Measurements from ENCODE around the gene MCFD2. TPM values are rescaled to one million over a fixed set of nuclear protein-coding genes. Genes with fewer than 3 reads are reported as not detected.

Gene MCFD2
- total RNA-seq, 1 experiment from 2014 or later, result 90.5 TPM

DNA sequence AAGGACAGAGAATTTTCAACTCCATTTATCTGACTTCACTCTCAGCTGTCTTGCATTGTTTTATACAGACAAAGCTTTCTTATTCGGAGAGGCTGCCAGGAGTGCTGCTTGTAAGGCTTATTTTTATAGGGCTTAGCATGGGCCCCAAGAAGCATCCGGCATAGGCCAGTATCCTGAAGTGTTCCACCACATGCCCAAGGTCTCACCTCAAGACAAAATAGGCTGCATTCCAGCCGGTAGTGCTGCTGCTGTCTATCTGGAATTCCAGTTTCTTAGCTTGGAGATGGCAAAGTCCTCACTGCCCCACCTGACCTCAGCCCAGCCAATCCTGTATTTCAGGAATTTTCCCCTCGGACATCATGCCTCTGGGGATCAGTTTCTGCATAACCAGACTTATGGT lies 47.6 kb upstream of the MCFD2 start:
- intact Hi-C loops (cut with micrococcal nuclease; ENCODE audit: unreplicated experiment), result no loop called here
- no peak overlapping the region for H3K27ac ChIP-seq (ENCODE audit: low read depth, low read length, poor library complexity, severe bottlenecking)
- H3K4me3 ChIP-seq (ENCODE audit: low read depth, low read length, poor library complexity, severe bottlenecking), result no peak overlapping the region
- H3K27me3 ChIP-seq (replicated peaks; ENCODE audit: insufficient read depth, low read depth, low read length, poor library complexity), result no peaks in the 10 kb centered on the region
- ChIA-PET CTCF (no interaction called here), POLR2A (ENCODE audit: low non-redundant PET) (no interaction called here)
- no peaks in the 10 kb centered on the region for H3K9me3 ChIP-seq (ENCODE audit: low read depth, low read length, poor library complexity, severe bottlenecking)
- BruUV-seq (replicated peaks), result no TSS peak
- no peak for DNase-seq (ENCODE audit: low spot score)
- H3K4me1 ChIP-seq (ENCODE audit: insufficient read depth, low read length, poor library complexity, severe bottlenecking), result peaks cover 7% of the 10 kb centered on the region
- TF ChIP-seq EZH2 (IDR thresholded peaks at IDR 0.05; ENCODE audit: borderline replicate concordance, low read depth, low read length, poor library complexity, severe bottlenecking), result no peak
- H3K36me3 ChIP-seq (ENCODE audit: insufficient read depth, low read length, poor library complexity, severe bottlenecking), result no peaks in the 10 kb centered on the region

DNA sequence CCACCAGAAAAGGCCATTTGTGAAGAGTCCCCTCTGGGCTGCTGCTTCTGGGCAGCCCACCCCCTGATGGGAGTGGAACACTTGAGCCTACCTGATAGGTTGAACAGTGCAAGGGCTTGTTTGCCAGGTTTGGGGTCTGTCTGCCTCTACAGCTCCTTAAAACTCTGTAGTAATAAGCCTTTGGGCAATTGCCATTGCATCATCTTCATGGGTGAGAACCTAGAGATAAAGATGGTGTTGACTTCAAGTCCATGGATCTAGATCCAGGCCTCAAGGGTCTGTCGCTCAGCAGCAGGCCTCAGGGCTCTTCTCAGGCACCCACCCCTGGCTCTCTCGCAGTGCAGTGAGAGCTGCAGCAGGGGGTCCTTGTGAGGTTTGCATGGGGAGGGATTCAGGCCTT lies 47.1 kb upstream of the MCFD2 start:
- POLR2A ChIA-PET (ENCODE audit: low non-redundant PET), result no interaction called here
- no TSS peak for BruUV-seq (replicated peaks)
- no peak for DNase-seq (ENCODE audit: low spot score)
- Histone ChIP-seq H3K36me3 (ENCODE audit: insufficient read depth, low read length, poor library complexity, severe bottlenecking) (no peaks in the 10 kb centered on the region), H3K4me1 (ENCODE audit: insufficient read depth, low read length, poor library complexity, severe bottlenecking) (peaks cover 6% of the 10 kb centered on the region), H3K27me3 (replicated peaks; ENCODE audit: insufficient read depth, low read depth, low read length, poor library complexity) (no peaks in the 10 kb centered on the region), H3K27ac (ENCODE audit: low read depth, low read length, poor library complexity, severe bottlenecking) (no peak overlapping the region), H3K9me3 (ENCODE audit: low read depth, low read length, poor library complexity, severe bottlenecking) (no peaks in the 10 kb centered on the region), H3K4me3 (ENCODE audit: low read depth, low read length, poor library complexity, severe bottlenecking) (no peak overlapping the region)
- intact Hi-C loops (cut with micrococcal nuclease; ENCODE audit: unreplicated experiment), result no loop called here
- no peak for TF ChIP-seq EZH2 (IDR thresholded peaks at IDR 0.05; ENCODE audit: borderline replicate concordance, low read depth, low read length, poor library complexity, severe bottlenecking)
- TF ChIP-seq, protein P1, sequence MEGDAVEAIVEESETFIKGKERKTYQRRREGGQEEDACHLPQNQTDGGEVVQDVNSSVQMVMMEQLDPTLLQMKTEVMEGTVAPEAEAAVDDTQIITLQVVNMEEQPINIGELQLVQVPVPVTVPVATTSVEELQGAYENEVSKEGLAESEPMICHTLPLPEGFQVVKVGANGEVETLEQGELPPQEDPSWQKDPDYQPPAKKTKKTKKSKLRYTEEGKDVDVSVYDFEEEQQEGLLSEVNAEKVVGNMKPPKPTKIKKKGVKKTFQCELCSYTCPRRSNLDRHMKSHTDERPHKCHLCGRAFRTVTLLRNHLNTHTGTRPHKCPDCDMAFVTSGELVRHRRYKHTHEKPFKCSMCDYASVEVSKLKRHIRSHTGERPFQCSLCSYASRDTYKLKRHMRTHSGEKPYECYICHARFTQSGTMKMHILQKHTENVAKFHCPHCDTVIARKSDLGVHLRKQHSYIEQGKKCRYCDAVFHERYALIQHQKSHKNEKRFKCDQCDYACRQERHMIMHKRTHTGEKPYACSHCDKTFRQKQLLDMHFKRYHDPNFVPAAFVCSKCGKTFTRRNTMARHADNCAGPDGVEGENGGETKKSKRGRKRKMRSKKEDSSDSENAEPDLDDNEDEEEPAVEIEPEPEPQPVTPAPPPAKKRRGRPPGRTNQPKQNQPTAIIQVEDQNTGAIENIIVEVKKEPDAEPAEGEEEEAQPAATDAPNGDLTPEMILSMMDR (conservative IDR thresholded peaks at IDR 0.05; ENCODE audit: low read depth, low read length), result no peak
- CTCF ChIA-PET, result no interaction called here

DNA sequence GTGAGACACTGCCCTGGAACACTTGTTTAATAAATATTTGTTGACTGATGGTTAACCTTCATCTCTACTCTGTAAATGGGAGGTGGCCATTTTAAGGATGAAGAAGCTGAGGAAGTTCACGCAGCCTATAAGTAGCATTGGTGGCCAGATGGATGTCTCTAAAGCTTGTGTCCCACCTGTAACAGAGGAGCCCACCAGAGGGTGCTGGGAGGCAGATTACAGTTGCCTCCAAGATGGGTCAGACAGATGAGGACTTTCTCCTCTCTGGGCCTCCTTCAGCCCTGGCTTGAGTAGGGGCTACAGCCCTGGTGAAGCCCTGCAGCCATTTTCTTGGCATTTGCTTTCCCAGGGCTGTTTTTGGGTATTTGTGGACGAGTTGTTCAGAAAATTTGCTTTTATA lies 45.0 kb upstream of the MCFD2 start:
- no peak for DNase-seq (ENCODE audit: low spot score)
- no TSS peak for BruUV-seq (replicated peaks)
- no peak for TF ChIP-seq EZH2 (IDR thresholded peaks at IDR 0.05; ENCODE audit: borderline replicate concordance, low read depth, low read length, poor library complexity, severe bottlenecking)
- TF ChIP-seq, protein P1 (conservative IDR thresholded peaks at IDR 0.05; ENCODE audit: low read depth, low read length), result no peak
- intact Hi-C loops (cut with micrococcal nuclease; ENCODE audit: unreplicated experiment), result no loop called here
- ChIA-PET CTCF (no interaction called here), POLR2A (ENCODE audit: low non-redundant PET) (no interaction called here)
- Histone ChIP-seq H3K36me3 (ENCODE audit: insufficient read depth, low read length, poor library complexity, severe bottlenecking) (no peaks in the 10 kb centered on the region), H3K9me3 (ENCODE audit: low read depth, low read length, poor library complexity, severe bottlenecking) (no peaks in the 10 kb centered on the region), H3K4me3 (ENCODE audit: low read depth, low read length, poor library complexity, severe bottlenecking) (no peak overlapping the region), H3K27ac (ENCODE audit: low read depth, low read length, poor library complexity, severe bottlenecking) (no peak overlapping the region), H3K27me3 (replicated peaks; ENCODE audit: insufficient read depth, low read depth, low read length, poor library complexity) (no peaks in the 10 kb centered on the region), H3K4me1 (ENCODE audit: insufficient read depth, low read length, poor library complexity, severe bottlenecking) (no peaks in the 10 kb centered on the region)

DNA sequence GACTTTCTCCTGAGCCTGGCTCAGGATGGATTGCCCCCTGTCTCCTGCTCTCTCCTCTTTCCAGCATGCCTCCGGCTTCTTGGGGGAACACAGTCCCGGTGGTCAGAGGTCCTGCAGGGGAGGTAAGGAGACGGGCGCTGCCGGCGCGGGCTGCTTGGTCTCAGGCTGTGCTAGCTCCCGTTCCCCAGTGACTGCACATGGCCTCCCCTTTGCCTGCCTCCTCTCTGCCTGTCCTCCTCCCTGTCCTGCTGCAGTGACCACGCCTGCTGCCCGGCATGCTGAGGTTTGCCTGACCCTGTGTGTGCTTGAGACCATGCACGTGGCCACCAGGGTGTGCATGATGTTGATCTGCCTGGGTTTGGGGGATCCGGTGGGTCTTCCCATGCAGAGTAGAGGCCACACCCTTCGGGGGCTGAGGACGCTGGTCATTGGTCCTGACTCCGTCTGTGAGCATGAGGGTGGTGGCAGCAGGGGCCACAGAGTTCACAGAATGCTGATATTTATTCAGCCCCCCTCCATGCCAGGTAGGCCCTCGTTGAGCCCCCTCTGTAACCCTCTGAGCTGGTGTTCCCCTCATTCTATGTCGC lies 42.9 kb upstream of the MCFD2 start:
- ChIA-PET POLR2A (ENCODE audit: low non-redundant PET) (no interaction called here), CTCF (no interaction called here)
- Histone ChIP-seq H3K4me1 (ENCODE audit: insufficient read depth, low read length, poor library complexity, severe bottlenecking) (no peaks in the 10 kb centered on the region), H3K9me3 (ENCODE audit: low read depth, low read length, poor library complexity, severe bottlenecking) (no peaks in the 10 kb centered on the region), H3K27ac (ENCODE audit: low read depth, low read length, poor library complexity, severe bottlenecking) (no peak overlapping the region), H3K27me3 (replicated peaks; ENCODE audit: insufficient read depth, low read depth, low read length, poor library complexity) (no peaks in the 10 kb centered on the region), H3K36me3 (ENCODE audit: insufficient read depth, low read length, poor library complexity, severe bottlenecking) (no peaks in the 10 kb centered on the region), H3K4me3 (ENCODE audit: low read depth, low read length, poor library complexity, severe bottlenecking) (no peak overlapping the region)
- DNase-seq (ENCODE audit: low spot score), result no peak
- TF ChIP-seq, protein P1 (conservative IDR thresholded peaks at IDR 0.05; ENCODE audit: low read depth, low read length), result no peak
- TF ChIP-seq EZH2 (IDR thresholded peaks at IDR 0.05; ENCODE audit: borderline replicate concordance, low read depth, low read length, poor library complexity, severe bottlenecking), result no peak
- no TSS peak for BruUV-seq (replicated peaks)
- intact Hi-C loops (cut with micrococcal nuclease; ENCODE audit: unreplicated experiment), result no loop called here

Data from A673 (cell line).